ENCODE data around the gene GNB4. TPM values are rescaled to one million over a fixed set of nuclear protein-coding genes. Genes with fewer than 3 reads are reported as not detected.

The GNB4 gene
- total and polyA plus RNA-seq, 2 of the 8 experiments (the other 6 are each of a cell fraction or from before 2014, with no cell fraction given), result 13.4 to 29.2 TPM

- no peak for FAIRE-seq
- H3K9me3 ChIP-seq (ENCODE audit: insufficient read depth in 2 of 2, low read depth in 1 of 2, low read length in 1 of 2), result no peaks in the 10 kb centered on the region
- no peak overlapping the region for H4K91ac ChIP-seq (replicated peaks; ENCODE audit: insufficient read length, low read length)
- ChIA-PET POLR2A (ENCODE audit: partially characterized antibody) (interaction anchor here (1.4 kb wide), 1 partner anchor 130 kb away, joined by 4 read pairs; the partner anchor contains the start of gene ACTL6A), CTCF (ENCODE audit: partially characterized antibody) (no interaction called here)
- no peaks in the 10 kb centered on the region for H3K36me3 ChIP-seq (ENCODE audit: control insufficient read depth in 2 of 4, insufficient read depth in 4 of 4, low read length in 3 of 4)
- no peak overlapping the region for H4K8ac ChIP-seq (ENCODE audit: extremely low read depth, insufficient read depth, low read length)
- TF ChIP-seq POLR2AphosphoS5 (IDR thresholded peaks at IDR 0.05; ENCODE audit: low read depth, low read length), result no peak
- TF ChIP-seq EP300 (IDR thresholded peaks at IDR 0.05; ENCODE audit: borderline replicate concordance in 1 of 2, low read depth in 2 of 2, low read length in 2 of 2), result no peak
- TF ChIP-seq E2F6 (IDR thresholded peaks at IDR 0.05), result no peak
- TF ChIP-seq KDM4A (IDR thresholded peaks at IDR 0.05; ENCODE audit: low read depth, low read length, severe bottlenecking), result no peak
- TF ChIP-seq POU5F1 (IDR thresholded peaks at IDR 0.05; ENCODE audit: low read depth, low read length), result no peak
- H2AFZ ChIP-seq (ENCODE audit: low read length), result no peak overlapping the region
- no peak overlapping the region for H2BK5ac ChIP-seq (ENCODE audit: low read depth, low read length)
- no peak overlapping the region for H3K18ac ChIP-seq (ENCODE audit: extremely low read depth, low read length)
- H2BK120ac ChIP-seq (replicated peaks; ENCODE audit: low read depth, low read length), result no peak overlapping the region
- no peaks in the 10 kb centered on the region; the same call in 1 of the 2 replicates for H3K79me1 ChIP-seq (ENCODE audit: low read depth, low read length)
- no peak overlapping the region for H3K14ac ChIP-seq (ENCODE audit: insufficient read length)
- H2BK15ac ChIP-seq (ENCODE audit: low read length), result no peak overlapping the region
- DNase-seq (ENCODE audit: low read depth in 1 of 2, low spot score in 2 of 2), result no peak
- H4K5ac ChIP-seq (ENCODE audit: insufficient read length, low read depth, low read length), result no peak overlapping the region
- no peaks in the 10 kb centered on the region for H3K27me3 ChIP-seq (replicated peaks in 1 of 4; ENCODE audit: control insufficient read depth in 3 of 4, extremely low read depth in 1 of 4, insufficient read depth in 3 of 4, low read length in 3 of 4)
- H2AK5ac ChIP-seq (ENCODE audit: low read depth, low read length), result no peak overlapping the region
- no peak overlapping the region for H2BK12ac ChIP-seq (ENCODE audit: low read depth, low read length)
- no peak overlapping the region for H3K4ac ChIP-seq (replicated peaks; ENCODE audit: insufficient read length, low read depth, low read length)
- H3K23ac ChIP-seq (ENCODE audit: insufficient read length), result no peak overlapping the region
- H3K79me2 ChIP-seq (ENCODE audit: control insufficient read depth in 1 of 2, insufficient read depth in 2 of 2, low read length in 2 of 2), result 0 out of 4 replicates have a peak, but pooled peaks cover 0 to 2% of the 10 kb centered on the region in 2 experiments
- H3K4me1 ChIP-seq (replicated peaks in 1 of 4; ENCODE audit: control insufficient read depth in 3 of 4, insufficient read depth in 4 of 4, low read length in 3 of 4), result no peaks in the 10 kb centered on the region
- H3K56ac ChIP-seq (replicated peaks; ENCODE audit: insufficient read length, low read depth, low read length), result no peak overlapping the region
- no peak overlapping the region for H2BK20ac ChIP-seq (ENCODE audit: low read length)
- 89% methylated on average over 1 of the region's 1 CpG; no CpG with 5 or more reads in 1 of the 2 experiments for WGBS, 2 experiments (ENCODE audit: extremely low coverage in 1 of 2, insufficient coverage in 1 of 2, insufficient read length in 1 of 2, insufficient replicate concordance in 2 of 2, low coverage in 1 of 2, low lambda C conversion rate in 2 of 2, missing lambda C conversion rate in 1 of 2)
- no peak overlapping the region for H3K4me3 ChIP-seq (ENCODE audit: extremely low read depth in 1 of 4, insufficient read depth in 2 of 4, low read depth in 3 of 4, low read length in 4 of 4)
- H3K9ac ChIP-seq (replicated peaks in 1 of 4; ENCODE audit: extremely low read depth in 1 of 4, low read depth in 3 of 4, low read length in 3 of 4), result no peak overlapping the region
- H4K20me1 ChIP-seq (replicated peaks in 1 of 2; ENCODE audit: control insufficient read depth in 1 of 2, insufficient read depth in 2 of 2, low read length in 2 of 2), result no peaks in the 10 kb centered on the region
- H3K27ac ChIP-seq (ENCODE audit: low read depth, low read length), result no peak overlapping the region
- H3K4me2 ChIP-seq (ENCODE audit: insufficient read depth in 1 of 2, low read depth in 2 of 2, low read length in 2 of 2), result no peak overlapping the region
- H3K23me2 ChIP-seq (ENCODE audit: low read depth, low read length), result no peaks in the 10 kb centered on the region
These were observed 18.8 kb downstream of the GNB4 start for GRCh38 chr3:179432451-179432850.

All from H1 (cell line).